LNCaP clone FGC (cell line): ENCODE data around the gene IRF9.

Source experiments
- DNase-seq: peaks from one replicate; pipeline ENCODE4 v3.0.0-alpha.2; 2011; ENCODE audit warnings: low read depth
- H3K4me3 ChIP-seq: 2 replicates; pipeline ENCODE4 v1.5.1; 2011; ENCODE audit warnings: mild to moderate bottlenecking, low read depth, low read length, control low read depth
- CTCF ChIP-seq: IDR thresholded peaks from 2 replicates; pipeline ENCODE4 v1.5.1; 2012; ENCODE audit warnings: mild to moderate bottlenecking; ENCODE audit not compliant: control insufficient read depth, insufficient read depth; ENCODE audit errors: extremely low read depth

The IRF9 gene

GRCh38 chr14:24155100-24155499, 6.0 kb upstream of the IRF9 start:
- H3K4me3 ChIP-seq: no peak overlapping the region
- no peak for TF ChIP-seq CTCF
- no peak for DNase-seq

- TF ChIP-seq CTCF: no peak
- DNase-seq: no peak
- H3K4me3 ChIP-seq: no peak overlapping the region
These were observed 4.2 kb upstream of the IRF9 start for GRCh38 chr14:24156840-24157239.

GRCh38 chr14:24157331-24157730, 3.7 kb upstream of the IRF9 start:
- no peak for DNase-seq
- H3K4me3 ChIP-seq: no peak overlapping the region
- no peak for TF ChIP-seq CTCF

- no peak for TF ChIP-seq CTCF
These were observed 1.1 kb upstream of the IRF9 start for GRCh38 chr14:24159777-24160498.

GRCh38 chr14:24160499-24160849, 591 bp upstream of the IRF9 start:
- no peak for TF ChIP-seq CTCF
- no peak overlapping the region for H3K4me3 ChIP-seq
- no peak for DNase-seq

More at GRCh38 chr14:24159777-24160498, 1.1 kb upstream of the IRF9 start:
- H3K4me3 ChIP-seq: no peak overlapping the region
- no peak for DNase-seq

- DNase-seq: no peak
- H3K4me3 ChIP-seq: no peak overlapping the region
- TF ChIP-seq CTCF: no peak
These were observed 1.0 kb downstream of the IRF9 start for GRCh38 chr14:24162093-24162492.

GRCh38 chr14:24164518-24164991, 3.5 kb downstream of the IRF9 start:
- no peak for DNase-seq
- H3K4me3 ChIP-seq: no peak overlapping the region
- no peak for TF ChIP-seq CTCF
